HG02938 (cell line): ENCODE results near the gene NRXN3.
"Not testable (repeated sequence)": the region's sequence is repeated elsewhere in the genome, so short reads cannot be mapped to it uniquely, and the experiment has no call there.

Experiments used
- ATAC-seq: cut with Tn5 transposase; IDR thresholded peaks from one replicate; pipeline ENCODE4 v1.9.1; 2021; ENCODE audit warnings: mild to moderate bottlenecking, moderate library complexity; ENCODE audit not compliant: unreplicated experiment

NRXN3 gene

DNA sequence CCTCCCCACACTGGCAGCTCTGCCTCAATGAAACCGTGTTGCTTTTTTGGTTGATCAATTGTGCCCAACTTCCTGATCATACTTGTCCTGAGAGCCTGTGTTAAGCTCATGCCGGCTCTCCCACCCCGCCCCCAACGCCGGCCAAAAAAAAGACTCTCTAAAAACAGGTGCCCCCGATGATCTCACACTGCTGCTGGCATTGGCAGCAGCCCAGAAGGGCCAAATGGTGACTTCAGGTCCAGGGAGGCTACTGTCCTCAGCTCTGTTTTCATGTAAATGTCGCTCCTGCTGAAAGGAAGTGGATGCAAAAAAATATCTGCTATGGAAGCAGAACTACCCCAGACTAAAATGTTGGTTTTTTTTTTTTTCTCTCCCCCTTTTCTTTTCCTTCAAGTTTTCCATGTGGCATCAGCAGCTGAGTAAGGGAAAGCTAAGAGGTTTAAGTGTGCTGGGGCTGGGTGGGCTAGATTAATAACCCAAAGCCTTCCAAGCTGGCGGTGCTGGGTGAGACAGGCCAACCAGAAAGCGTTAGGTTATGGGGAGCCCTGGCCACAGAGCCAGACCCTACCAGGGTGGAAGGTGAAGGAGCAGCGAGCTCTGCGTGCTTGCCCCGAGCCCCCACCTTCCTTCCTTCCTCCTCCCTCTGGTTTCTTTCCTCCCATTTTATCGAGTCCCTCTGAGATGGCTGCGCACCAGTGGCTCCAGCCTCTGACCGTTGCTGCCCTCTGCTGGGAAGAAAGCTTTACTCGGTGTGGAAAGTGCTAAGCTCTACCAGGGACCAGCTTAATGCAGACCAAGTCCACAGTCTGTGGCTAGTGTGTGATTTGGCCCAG, 396.1 kb downstream of the NRXN3 start:
- ATAC-seq = peak; percentile 95

DNA sequence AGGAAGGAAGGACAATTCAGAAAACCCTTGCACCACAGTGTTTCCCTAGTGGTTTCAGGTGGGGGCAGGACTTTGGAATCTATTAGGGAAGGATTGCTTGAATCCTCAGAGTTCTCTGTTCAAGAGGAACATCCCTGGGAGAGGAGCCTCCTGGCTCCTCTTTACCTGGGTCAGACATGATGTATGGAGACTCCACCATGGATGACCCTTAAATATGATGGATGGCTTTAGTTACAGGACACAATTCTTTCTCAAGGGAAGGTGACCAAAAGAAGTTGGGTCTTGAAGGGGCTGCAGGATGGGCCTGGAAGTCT, 396.6 kb downstream of the NRXN3 start:
- ATAC-seq = no peak

DNA sequence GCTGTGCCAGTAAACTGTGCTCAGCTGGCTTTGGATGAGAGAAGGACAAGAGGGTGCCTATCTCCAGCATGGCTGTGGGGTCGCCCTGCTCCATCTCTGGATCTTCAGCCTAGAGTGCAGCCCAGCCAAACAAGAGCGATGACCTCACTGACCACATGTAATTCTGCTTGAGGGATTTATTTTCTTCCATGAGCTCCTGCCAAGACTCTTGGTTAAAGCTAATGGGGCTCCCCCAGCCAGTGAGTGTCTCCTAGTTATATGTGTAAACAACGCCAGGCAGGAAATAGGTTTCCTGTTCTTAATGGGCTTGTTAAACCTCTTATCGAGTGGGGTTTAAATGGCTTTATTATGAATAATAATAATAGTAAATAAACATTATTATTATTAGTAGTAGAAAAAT, 397.2 kb downstream of the NRXN3 start:
- no peak for ATAC-seq

DNA sequence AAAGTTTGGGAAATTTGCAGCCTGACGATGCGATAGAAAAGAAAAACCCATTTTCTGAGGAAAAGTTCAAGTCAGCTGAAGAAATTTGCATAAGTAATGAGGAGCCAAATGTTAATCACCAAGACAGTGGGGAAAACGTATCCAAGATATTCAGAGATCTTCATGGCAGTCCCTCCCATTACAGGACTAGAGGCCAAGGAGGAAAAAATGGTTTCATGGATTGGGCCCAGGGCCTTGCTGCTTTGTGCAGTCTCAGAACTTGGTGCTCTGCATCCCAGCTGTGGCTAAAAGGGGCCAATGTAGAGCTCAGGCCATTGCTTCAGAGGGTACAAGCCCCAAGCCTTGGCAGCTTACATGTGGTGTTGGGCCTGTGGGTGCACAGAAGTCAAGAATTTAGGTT, 403.6 kb downstream of the NRXN3 start:
- ATAC-seq = not testable (repeated sequence)

DNA sequence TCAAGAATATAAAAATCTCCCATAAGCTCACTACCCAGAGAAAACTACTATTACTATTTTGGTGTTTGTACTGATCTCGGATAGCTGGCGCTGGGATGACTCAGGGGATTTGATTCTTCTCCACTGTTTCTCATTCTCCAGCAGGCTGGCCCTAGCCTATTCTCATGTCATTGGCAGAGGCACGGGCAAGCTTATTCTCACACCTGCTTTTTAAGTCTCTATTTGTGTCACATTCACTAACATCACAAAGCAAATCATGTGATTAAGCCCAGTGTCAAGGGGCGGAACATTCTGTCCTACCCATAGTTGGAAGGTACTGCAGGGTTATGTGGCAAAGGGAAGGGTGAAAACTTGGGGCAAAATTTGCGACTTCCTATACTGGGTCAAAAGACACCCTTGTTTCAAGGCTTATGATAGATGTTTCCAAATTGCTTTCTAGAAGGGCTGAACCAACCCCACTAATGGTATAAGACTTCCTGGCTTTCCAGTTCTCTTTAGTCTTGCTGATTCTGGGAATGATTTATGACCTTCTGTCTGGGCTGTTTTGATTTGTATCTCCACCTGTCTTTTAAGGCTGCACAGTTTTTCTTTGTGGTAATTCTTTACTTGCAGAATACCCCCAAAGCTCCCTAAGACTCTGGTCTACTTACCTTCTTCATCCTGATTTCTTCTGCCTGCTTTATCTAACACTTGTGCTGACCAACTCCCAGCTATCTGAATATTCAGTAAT, 406.4 kb downstream of the NRXN3 start:
- ATAC-seq = no peak

DNA sequence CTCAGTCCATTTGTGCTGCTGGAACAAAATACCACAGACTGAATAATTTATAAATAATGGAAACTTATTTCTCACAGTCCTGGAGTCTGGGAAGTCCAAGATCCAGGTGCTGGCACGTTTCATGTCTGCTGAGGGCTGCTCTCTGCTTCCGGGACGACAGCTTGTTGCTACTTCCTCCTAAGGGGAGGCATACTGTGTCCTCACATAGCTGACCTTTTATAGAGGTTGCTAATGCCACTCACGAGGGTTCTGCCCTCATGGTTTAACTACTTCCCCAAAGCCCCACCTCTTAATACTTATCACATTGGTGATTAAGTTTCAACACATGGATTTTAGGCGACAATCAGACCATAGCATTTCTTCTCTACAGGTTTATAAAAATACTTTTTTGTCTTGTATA, 411.1 kb downstream of the NRXN3 start:
- ATAC-seq = no peak

DNA sequence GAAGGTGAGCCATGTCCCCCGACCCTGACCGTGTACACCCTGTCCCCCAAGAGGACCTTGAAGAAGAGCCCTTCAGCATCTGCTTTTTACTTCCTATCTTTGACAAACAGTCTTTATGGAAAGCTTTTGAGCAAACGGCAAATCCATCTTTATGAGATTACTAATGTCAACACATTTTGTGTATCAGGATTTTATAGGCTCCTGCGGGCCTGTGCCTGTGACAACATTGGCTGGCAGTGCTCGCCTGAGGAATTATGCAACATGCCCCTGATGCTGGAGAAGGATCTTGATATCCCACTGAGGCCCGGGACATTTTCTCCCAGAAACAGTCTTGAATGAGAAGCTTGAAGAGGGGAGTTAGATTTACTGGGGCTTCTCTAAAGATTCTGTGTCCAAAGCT, 416.5 kb downstream of the NRXN3 start:
- ATAC-seq = no peak

DNA sequence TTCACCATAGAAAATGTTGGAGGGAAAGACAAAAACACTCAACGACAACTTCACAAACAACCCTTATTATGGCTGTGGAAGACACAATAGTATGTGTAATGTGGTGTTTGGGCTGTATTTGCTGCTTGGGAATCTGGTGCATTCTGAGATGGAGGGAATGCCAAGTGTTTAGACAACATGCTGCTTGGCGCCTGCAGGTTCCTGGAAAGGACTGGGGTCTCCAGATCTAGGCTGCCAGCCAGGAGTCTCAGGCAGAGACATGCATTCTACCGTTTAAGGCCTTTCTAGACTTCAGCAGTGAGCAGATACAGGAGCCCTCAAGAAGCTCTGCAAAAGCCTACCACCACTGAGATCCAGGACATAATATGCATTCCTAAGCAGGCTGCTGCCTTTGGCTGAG, 418.7 kb downstream of the NRXN3 start:
- ATAC-seq = no peak

DNA sequence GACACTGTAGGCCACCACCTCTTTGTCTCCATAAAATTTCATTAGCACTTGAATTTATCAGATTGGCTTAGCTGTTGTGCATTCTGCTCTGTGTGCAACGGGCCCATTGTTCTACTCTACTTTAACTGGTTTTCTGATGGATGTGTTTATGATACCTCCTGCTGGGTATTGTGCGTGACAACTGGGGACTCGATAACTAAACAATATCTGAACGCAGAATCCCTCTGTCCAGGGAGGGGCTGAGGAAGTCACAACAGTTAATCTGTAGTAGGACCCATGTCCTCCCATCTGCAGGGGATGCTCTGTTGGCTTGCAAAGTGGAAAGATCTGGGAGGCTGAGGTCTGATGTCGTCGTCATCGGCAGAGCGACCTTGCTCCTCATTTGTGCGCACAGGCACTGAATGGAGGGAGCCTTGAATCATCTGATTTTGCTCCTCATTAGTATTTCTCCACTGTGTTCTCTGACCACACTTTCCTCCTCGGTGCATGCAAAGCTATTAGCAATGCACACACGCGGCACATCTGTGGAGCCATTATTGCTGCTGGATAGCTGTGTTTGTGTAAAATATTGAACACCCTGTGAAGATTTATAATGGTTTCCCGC, 422.5 kb downstream of the NRXN3 start:
- ATAC-seq = no peak

DNA sequence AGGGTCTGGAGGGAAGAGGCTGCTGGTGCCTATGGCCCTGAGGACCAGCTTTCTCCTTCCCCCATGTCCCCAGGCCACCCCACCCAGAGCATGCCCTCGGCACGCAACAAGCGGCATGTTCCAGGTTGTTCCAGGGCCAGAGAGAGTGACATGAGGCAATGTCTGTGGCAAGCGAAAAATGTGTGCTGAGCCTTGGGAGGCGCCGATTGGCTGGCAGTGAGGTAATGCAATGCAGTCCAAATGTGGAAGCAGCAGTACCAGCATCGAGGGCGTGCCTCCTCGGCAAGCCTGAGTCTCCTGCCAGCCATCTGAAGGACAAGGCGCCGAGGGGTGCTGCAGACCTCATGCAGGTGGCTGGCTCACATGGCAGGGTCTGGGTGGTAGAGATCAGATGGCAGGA, 423.8 kb downstream of the NRXN3 start:
- ATAC-seq = no peak

DNA sequence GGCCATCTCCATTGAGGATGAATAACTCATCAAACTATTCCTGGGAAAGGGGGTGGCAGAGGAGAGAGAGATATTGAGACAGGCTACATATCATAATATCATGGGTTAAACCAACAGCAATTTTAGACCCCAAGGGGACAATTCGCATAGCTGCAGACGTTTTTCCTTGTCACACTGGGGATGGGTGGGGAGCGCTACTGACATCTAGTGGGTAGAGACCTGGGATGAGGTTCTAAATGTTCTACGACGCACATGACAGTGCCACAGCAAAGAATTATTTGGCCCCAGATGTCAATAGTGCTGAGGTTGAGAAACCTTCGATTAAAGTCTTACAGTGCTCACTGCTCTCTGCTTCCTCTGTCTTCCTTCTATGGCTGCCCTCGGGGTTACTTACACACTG, 425.6 kb downstream of the NRXN3 start:
- ATAC-seq = no peak

DNA sequence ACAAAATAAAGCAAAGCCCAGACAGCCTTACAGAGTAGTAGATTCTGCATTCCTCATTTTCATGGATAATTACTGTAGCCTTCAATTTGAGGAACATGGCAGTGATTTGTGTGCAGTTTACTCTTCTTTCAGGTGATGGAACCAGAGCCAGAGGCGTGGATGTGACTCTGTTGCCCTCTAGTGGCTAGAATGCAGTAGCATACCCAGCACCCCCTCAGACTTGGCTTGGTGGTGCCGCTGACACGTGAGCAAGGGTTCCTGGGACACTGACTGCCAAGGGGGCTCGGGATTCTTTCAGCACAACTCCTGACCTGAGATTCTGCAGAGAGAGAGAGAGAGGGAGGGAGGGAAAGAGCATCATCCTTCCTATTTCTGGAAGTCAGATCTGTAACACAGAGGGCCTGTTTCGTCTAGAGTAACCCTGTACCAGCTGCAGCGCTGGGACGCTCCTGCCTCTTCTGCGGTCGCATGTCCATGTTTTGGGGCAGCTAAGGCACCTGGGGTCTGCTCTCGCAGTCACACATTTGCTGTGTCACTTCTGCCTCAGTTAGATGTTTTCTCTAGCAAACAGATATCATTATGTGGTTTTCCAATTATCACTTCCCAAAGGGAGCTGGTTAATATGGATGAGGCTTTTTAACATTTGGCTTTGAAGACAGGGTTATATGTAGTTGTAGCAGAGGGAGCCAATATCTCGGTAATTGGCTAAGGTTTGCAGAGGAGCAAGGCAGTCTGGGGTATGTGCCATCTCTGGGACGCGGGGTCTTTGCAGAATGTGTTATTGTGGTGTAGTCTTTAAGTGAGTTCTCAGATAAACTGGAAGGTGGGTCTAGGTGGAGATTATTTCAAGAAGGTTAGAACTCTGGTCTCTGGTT, 428.1 kb downstream of the NRXN3 start:
- peak; percentile 96 for ATAC-seq

DNA sequence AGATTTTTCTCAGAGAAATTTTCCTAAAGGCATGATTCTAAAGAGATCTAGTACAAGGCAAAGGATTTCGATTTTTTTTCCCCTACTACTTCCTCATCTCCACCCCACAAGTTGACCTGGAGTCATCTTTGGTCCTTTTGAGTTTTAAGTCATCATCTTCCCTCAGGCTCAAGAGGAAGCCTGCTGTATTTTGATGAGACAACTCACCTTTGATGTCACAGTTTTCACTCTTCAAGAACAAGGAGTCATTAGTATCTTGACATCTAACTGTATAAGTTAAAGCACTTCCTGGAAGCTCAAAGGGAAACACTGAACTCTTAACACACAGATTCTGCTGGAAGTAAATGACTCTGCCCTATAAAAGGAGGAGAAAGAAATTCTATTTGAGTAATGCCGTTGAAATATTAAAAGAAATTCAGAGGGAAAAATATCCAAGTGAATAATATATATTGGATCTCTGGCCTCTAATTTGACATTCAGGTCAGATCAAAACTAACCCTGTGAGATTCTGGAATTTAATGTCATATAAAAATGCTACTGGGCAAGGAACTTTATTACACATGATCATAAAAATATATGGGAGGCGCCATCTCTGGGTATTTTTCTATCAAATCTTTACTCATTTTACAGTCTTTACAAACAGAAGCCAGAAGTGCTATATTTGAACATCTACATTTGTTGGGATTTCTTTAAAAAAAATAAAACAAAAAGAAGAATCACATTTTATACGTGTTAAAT, 435.0 kb downstream of the NRXN3 start:
- no peak for ATAC-seq

DNA sequence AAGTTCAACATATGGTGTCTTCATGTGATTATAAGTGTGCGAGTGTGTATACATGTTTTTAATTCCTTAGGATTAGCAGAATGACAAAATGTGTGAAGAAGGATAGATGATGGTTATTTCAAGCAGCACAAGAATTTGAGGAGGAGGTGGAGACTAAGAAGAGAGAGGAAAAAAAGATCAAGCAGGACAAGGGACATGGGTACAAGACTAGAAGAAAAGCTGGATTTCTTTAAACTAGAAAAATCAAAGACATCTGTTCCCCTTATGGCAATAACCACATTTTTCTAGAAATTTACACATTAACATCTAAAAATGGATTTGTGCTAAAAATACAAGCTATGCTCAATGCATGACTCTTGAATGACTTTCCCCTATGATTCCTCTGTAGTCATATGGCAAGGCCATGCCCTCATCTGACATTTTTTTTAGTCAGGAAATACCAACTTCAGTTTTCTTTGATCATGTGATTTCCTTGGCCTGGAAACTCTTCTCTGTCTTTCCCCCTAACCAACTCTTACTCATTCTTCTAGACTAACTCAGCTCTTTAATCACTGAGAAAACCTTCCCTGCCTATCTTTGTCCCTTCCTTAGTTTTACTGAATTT, 435.8 kb downstream of the NRXN3 start:
- no peak for ATAC-seq

DNA sequence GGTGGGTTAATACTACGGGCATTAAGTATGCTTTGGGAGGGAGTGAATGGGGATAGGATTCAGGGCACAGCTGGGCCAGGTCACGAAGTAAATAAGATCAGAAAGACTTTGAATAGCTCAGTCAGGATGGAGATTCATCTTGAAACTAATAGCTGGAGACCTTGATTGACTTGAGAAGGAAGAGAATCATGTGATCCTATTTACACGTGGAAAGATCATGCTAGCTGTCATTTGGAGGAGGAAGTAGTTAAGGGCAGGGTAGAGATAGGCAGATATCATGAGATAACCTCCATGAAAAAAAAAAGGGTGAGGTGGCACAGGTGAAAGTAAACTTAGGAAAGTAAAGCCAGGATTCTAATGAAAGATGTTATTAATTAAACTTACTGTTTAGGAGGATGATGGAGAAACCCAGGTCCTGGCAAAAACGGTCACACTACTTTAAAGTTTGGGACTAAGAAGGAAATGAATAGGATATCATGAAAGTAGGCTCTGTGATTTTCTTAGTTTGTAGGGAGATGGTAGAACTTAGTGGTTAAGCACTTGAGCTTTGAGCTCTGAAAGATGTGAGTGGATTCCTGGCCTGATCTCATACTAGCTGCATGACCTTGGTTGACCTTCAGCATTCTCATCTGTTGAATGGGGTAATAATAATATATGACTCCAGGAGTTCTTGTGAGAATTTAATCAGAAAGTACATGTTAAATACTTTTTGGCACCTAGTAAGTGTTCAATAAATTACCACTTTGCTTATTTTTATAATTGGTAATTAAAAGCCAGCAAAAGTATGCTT, 439.0 kb downstream of the NRXN3 start:
- ATAC-seq = no peak

DNA sequence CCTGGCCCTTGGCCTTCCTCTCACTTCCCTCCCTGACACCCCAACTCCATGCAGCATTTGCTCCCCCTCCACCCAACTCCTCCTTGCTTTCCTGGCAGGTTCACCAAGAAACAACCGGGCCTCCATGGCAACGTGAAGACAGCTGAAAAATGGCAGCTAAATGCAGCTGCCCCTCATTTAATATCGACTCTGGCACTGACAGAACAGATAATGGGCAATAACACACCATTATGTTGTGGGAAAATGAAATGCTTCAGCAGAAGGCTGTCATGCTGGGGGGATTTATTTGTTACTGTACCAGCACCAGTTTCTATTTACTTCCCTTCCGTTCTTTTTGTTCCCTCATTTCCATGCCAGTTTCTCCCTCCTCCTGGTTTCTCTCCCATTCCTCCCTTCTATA, 440.8 kb downstream of the NRXN3 start:
- ATAC-seq = no peak

DNA sequence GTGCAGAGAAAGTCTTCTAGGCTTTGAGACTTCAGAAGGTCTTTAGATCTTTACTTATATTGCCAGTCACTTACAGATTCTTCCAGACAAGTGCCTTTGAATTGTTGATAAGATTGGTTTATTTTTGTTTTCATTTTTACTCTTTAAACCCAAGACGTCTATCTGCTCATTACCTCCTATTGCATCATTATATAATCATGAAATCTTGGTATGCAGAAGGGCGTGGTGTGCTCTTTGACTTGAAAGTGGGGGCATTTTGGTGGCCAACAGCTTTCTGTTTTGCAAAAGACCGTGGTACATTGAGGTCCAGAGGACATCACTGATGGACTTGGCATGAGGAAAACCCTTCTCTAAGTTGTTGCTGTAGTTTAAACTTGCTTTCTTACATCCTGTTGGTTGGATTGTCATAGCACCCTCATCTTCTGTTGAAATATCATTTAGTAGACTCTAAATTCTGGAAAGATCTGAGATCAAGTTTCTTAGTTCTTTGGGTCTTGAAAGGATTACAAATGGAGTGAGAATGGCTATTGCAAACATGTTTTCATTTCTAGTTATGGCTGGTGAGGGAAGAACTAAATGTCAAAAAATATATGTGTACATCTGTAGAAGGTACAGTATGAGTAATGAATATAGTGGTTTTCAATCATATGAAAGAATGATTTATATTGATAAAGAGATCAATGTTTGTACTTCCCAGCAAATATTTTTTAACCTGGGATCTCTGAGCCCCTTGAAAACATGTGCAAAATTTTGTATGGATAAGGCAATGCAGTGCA, 441.8 kb downstream of the NRXN3 start:
- ATAC-seq = no peak

DNA sequence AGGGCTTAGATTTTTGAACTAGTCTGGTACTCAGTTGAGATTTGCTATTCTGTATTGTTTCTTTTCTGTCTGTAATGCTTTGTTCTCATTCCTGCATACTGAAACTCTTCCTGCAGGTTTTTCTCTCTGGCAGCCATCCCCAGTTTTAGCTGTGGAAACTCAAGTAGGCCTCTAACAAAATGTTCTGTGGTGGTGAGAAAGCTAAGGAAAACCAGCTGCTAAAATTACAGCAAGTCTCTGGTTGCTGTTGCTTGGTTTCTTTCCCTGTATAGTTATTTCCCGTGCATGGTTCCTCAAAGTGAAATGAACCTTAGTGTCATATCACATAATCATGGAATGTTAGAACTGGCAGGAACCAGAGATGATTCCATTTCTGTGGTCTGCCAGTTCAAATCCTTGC, 442.5 kb downstream of the NRXN3 start:
- ATAC-seq = no peak

DNA sequence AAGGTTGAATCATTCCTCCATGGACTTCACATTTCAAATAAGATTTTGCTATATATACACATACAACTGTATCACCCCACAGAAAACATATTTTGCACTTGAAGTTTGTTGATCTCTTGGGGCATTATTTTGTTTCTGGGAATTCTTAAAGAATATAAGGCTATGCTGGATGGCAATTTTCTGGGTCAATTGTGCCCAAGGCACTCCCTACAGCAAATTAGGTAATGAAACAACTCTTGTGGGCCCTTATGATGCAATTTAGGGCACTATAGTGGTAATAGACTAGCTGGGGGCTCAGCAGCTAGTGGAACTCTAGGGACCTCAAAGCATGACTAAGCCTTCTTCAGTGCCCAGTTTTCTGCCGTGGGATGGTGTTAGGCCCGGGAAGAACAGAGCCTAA, 444.4 kb downstream of the NRXN3 start:
- no peak for ATAC-seq
